Lung (tissue), 12 donors: ENCODE results near the gene BCLAF3. TPM values are rescaled to one million over a fixed set of nuclear protein-coding genes. Genes with fewer than 3 reads are reported as not detected.
A peak's percentile ranks its signal among the peaks of the same experiment; 100 is the strongest.

Experiments used
- ATAC-seq: fragments of 200-7000 bp; cut with Tn5 transposase; one replicate; pipeline ENCODE4 v1.9.1; 2020; ENCODE audit warnings: moderate number of reproducible peaks; ENCODE audit not compliant: insufficient read depth, low FRiP score
- DNase-seq, 3 donors: peaks; one replicate each; pipeline ENCODE4 v3.0.0-alpha.2; 2013 to 2017
- H3K27ac ChIP-seq, 2 donors: one replicate each; pipeline ENCODE4 v1.5.1; 2013; ENCODE audit warnings: mild to moderate bottlenecking in 2 of 2, moderate library complexity in 2 of 2, control low read depth in 1 of 2, inconsistent platforms in 1 of 2, low read depth in 1 of 2, low read length in 1 of 2
- H3K27me3 ChIP-seq, 3 donors: one replicate each; pipeline ENCODE4 v1.5.1; 2013; ENCODE audit warnings: low read length in 2 of 3; ENCODE audit not compliant: control insufficient read depth in 3 of 3, insufficient read depth in 3 of 3
- H3K36me3 ChIP-seq, 4 donors: one replicate each; pipeline ENCODE4 v1.5.1; 2013; ENCODE audit warnings: low read length in 4 of 4, mild to moderate bottlenecking in 1 of 4, moderate library complexity in 1 of 4; ENCODE audit not compliant: control insufficient read depth in 4 of 4, insufficient read depth in 4 of 4
- H3K4me1 ChIP-seq, 5 donors: one replicate each; pipeline ENCODE4 v1.5.1; 2013; ENCODE audit warnings: low read length in 5 of 5, mild to moderate bottlenecking in 2 of 5, moderate library complexity in 1 of 5; ENCODE audit not compliant: control insufficient read depth in 5 of 5, insufficient read depth in 5 of 5
- H3K4me3 ChIP-seq: one replicate; pipeline ENCODE4 v1.5.1; 2013; ENCODE audit warnings: mild to moderate bottlenecking, control low read depth, moderate library complexity
- H3K9ac ChIP-seq, 2 donors: one replicate each; pipeline ENCODE4 v1.5.1; 2013; ENCODE audit warnings: low read length in 2 of 2, control low read depth in 1 of 2; ENCODE audit not compliant: insufficient read depth in 1 of 2
- H3K9me3 ChIP-seq, 4 donors: one replicate each; pipeline ENCODE4 v1.5.1; 2013; ENCODE audit warnings: low read length in 3 of 4, mild to moderate bottlenecking in 1 of 4, moderate library complexity in 1 of 4; ENCODE audit not compliant: control insufficient read depth in 4 of 4, insufficient read depth in 3 of 4
- WGBS, 2 donors: extraction: QIAGEN DNeasy Blood & Tissue Kit; methylation state at CpG; one replicate each; pipeline ENCODE4 v1.1.7; 2013; 5-methylcytosine and 5-hydroxymethylcytosine counted together
- polyA plus RNA-seq, 2 donors: library from polyadenylated mRNA; stranded (reverse); fragments of 200-250 nt; gene quantifications; one replicate each; pipeline ENCODE4 v1.2.1, GENCODE V29; 2013
- total RNA-seq, 2 donors: library from RNA; depleted of rRNA in 1 of 2; stranded (reverse); fragments of >200 nt in 1 of 2; gene quantifications; one replicate each; pipeline ENCODE4 v1.2.1, GENCODE V29; 2014 to 2021
- TF ChIP-seq, protein P1 (sequence below): IDR thresholded peaks from 2 replicates; pipeline ENCODE4 v1.5.1; 2012; ENCODE audit warnings: mild to moderate bottlenecking; ENCODE audit errors: control extremely low read depth, extremely low read depth
- donor health status: control.
- donor health status: control.
- donor health status: Bipolar disorder and iron deficiency.
- donor health status: healthy.
- donor health status: DM: yes; HTN: yes; CAD: no.

The BCLAF3 gene
- total and polyA plus RNA-seq, 4 donors = 2.5 to 22.4 (median 7.8) TPM

DNA sequence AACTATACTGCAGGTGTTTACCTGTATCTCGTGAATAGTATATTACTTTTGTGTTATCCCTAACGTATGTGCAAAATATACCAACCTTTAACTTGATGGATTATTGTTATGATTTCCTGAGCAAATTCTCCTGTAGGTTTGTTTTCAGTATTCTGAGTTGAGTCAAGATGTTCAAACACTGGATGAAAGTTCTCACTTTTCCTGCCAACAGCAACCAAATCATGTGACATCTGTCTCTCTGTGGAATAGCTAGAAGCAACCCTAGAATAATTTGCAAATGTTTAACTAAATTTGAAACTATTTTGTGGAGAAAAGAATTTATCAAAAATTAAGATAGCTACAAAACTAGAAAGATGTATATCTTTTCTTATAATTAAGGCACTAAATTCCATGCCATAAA is 35.6 kb downstream of the BCLAF3 start:
- Histone ChIP-seq H3K27ac (no peak overlapping the region), H3K9ac (no peak overlapping the region), H3K9me3 (no peaks in the 10 kb centered on the region), H3K4me1 (peaks cover 0 to 9% (median 0%) of the 10 kb centered on the region in 5 donors), H3K4me3 (no peak overlapping the region), H3K27me3 (peaks cover 0 to 41% (median 11%) of the 10 kb centered on the region in 3 donors), H3K36me3 (peaks cover 0 to 2% (median 0%) of the 10 kb centered on the region in 4 donors)
- ATAC-seq (no peak), DNase-seq (no peak)
- WGBS, 2 donors = 74 to 98% methylated on average over 2 of the region's 2 CpGs
- TF ChIP-seq, protein P1, sequence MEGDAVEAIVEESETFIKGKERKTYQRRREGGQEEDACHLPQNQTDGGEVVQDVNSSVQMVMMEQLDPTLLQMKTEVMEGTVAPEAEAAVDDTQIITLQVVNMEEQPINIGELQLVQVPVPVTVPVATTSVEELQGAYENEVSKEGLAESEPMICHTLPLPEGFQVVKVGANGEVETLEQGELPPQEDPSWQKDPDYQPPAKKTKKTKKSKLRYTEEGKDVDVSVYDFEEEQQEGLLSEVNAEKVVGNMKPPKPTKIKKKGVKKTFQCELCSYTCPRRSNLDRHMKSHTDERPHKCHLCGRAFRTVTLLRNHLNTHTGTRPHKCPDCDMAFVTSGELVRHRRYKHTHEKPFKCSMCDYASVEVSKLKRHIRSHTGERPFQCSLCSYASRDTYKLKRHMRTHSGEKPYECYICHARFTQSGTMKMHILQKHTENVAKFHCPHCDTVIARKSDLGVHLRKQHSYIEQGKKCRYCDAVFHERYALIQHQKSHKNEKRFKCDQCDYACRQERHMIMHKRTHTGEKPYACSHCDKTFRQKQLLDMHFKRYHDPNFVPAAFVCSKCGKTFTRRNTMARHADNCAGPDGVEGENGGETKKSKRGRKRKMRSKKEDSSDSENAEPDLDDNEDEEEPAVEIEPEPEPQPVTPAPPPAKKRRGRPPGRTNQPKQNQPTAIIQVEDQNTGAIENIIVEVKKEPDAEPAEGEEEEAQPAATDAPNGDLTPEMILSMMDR = no peak

DNA sequence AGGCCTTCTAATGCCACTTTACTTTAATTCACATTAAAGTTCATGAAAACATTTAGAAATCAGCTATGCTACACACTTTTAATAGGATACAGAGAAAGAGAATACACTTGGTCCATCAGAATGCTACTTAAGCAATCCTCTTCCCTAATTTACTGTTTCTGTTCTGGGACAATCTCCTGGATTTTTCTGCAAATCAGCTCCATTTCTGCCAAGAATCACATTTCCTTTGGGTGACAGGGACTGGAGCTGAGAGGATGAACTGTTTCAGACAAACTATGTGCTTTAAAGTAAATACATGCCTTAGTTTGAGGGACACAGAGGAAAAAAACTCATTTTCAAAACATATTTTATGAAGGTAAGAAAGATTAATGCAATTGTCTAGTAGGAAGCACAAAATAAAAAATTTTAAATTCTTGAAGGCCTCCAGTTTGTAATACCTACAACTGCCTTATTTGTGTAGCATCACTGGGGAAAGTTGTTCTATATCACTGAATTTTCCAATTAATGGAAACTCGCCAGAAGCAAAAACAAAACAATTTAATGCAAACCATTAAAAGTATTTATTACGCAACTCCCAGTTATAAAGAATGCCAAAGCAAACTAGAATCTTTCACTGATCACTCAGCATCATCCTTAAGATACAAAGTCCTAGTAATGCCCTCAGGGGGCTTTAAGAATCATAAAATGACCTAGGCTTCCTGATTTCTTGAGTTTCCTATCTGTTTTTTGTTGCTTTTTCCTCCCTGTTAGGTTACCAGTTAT is 36.3 kb downstream of the BCLAF3 start:
- H3K36me3 ChIP-seq = peaks cover 0 to 2% (median 0%) of the 10 kb centered on the region in 4 donors
- H3K4me1 ChIP-seq = peaks cover 0 to 9% (median 0%) of the 10 kb centered on the region in 5 donors
- peaks cover 0 to 44% (median 13%) of the 10 kb centered on the region in 3 donors for H3K27me3 ChIP-seq
- TF ChIP-seq, protein P1 = no peak
- no peak overlapping the region for H3K27ac ChIP-seq
- H3K4me3 ChIP-seq = no peak overlapping the region
- 69 to 94% methylated on average over 2 of the region's 2 CpGs for WGBS, 2 donors
- H3K9ac ChIP-seq = no peak overlapping the region
- no peaks in the 10 kb centered on the region for H3K9me3 ChIP-seq
- ATAC-seq (no peak), DNase-seq (peak in 2 of 3 donors; percentile 52 to 69)

- Histone ChIP-seq H3K9me3 (no peaks in the 10 kb centered on the region), H3K4me1 (peaks cover 0 to 9% (median 0%) of the 10 kb centered on the region in 5 donors), H3K27ac (no peak overlapping the region), H3K36me3 (peaks cover 0 to 6% (median 0%) of the 10 kb centered on the region in 4 donors), H3K4me3 (no peak overlapping the region), H3K27me3 (peaks cover 0 to 37% (median 13%) of the 10 kb centered on the region in 3 donors), H3K9ac (no peak overlapping the region)
- TF ChIP-seq, protein P1 = no peak
- WGBS, 2 donors = 87 to 95% methylated on average over 3 of the region's 3 CpGs
- no peak for DNase-seq
- no peak for ATAC-seq
These were observed 37.7 kb downstream of the BCLAF3 start for GRCh38 chrX:19953145-19953544.
